GM19467 (cell line): Measurements from ENCODE around the gene MYEF2.

Experiments
- ATAC-seq: cut with Tn5 transposase; IDR thresholded peaks from one replicate; pipeline ENCODE4 v1.9.1; 2021; ENCODE audit warnings: mild to moderate bottlenecking, moderate library complexity; ENCODE audit not compliant: unreplicated experiment

Gene MYEF2

GRCh38 chr15:48089702-48090101 is 88.4 kb downstream of the MYEF2 start:
- no peak for ATAC-seq

- ATAC-seq: no peak
Measured at GRCh38 chr15:48087844-48088243, 90.3 kb downstream of the MYEF2 start.

GRCh38 chr15:48086576-48086975 is 91.5 kb downstream of the MYEF2 start:
- ATAC-seq: no peak

DNA sequence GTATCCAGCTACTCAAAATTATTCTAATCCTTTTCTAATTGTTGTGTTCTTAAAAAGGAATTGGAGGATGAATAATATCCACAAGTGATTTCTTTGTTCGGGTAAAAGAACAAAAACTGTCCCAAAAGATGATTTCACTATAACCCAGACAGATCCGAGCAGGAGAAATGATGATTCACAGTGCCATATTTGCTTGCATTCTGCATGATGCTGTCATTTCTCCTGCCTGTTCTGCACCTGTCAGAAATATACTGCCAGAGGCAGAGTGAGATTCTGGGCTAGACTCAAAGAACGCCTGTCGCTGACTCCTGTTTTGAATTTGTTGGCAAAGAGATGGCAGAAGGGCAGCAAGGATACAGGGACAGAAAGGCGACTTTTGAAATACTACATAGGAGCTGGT is 92.0 kb downstream of the MYEF2 start:
- no peak for ATAC-seq

DNA sequence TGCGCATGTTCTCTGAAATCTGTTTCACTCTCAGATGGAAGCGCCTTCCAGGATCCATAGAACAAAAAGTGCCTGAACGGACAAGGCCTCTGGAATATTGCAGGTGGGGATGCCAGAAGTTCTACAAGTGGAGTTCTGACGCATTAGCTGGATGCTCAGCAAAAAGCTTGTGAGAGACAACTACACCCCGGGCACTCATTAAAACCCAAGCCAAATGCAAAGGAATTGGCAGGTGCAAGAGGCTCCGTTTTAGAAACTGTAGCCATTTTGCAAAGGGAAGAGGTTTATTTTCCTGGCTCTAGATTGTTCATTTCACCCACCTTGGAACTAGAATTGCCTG is 92.5 kb downstream of the MYEF2 start:
- no peak for ATAC-seq

DNA sequence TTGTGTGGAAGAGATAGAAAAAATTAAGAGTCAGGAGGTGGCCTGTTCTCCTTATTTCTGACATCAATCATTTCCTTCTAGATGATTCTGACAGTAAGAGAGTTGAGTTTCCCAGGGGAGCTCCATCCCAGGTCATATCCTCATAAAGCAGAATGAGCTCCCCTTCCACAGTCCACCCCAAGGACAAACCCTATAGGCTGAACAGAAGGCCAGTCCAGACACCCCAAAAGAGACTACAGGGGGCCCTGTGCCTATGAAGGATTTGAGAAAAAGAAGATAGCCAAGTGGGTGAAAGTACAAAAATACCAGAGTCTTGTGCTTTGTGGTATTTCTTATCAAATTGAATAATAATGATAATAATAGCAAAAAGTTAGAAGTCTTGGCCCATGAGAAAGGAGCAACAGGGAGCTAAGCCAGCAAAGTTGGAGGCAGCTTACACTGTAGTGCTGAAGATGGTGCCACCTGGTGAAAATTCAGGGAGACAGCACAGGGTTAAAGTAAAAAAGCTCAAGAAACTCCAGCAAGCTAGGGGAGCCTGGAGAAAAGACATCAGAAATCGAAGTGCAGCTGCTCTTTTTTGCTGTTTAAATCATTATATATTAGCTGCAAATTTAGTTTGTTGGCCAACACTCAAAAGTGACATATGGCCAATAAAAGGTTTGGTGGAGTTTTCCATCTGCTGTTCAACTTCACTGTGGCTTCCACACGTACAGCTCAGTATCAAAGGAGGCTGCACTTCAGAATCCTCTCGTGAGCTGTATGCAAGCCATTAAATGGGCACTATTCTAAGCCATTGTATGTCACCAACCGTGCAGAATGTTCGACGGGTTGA is 93.1 kb downstream of the MYEF2 start:
- no peak for ATAC-seq
